K562 (cell line): ENCODE measurements around the gene IP6K2.

Experiments
- CREB3 ChIP-seq: fragments of 450-650 bp; conservative IDR thresholded peaks from 2 replicates; pipeline ENCODE4 v1.6.1; 2016; ENCODE audit warnings: missing genetic modification characterization, low read depth, mild to moderate bottlenecking, missing compliant biosample characterization, moderate library complexity
- CREB3L1 ChIP-seq: fragments of 450-650 bp; IDR thresholded peaks from 2 replicates; pipeline ENCODE4 v1.6.1; 2014; ENCODE audit warnings: low read depth, mild to moderate bottlenecking, moderate library complexity, borderline replicate concordance
- CTCF ChIP-seq, 3 experiments: IDR thresholded peaks in 2 of 3; conservative IDR thresholded peaks in 1 of 3; 2 replicates each; pipeline ENCODE4 v1.5.1; 2011 to 2012; ENCODE audit warnings: low read length in 3 of 3, mild to moderate bottlenecking in 3 of 3, control low read depth in 2 of 3, improper control_type of control experiment in 1 of 3, inconsistent platforms in 1 of 3, low read depth in 1 of 3, mixed read lengths in 1 of 3, moderate library complexity in 1 of 3; ENCODE audit not compliant: insufficient read depth in 2 of 3
- EHMT2 ChIP-seq: fragments of 450-650 bp; IDR thresholded peaks from 2 replicates; pipeline ENCODE4 v1.6.1; 2018; ENCODE audit warnings: antibody characterized with exemption
- GTF3C2 ChIP-seq: IDR thresholded peaks from 3 replicates; pipeline ENCODE4 v1.6.1; 2011; ENCODE audit warnings: borderline replicate concordance, mild to moderate bottlenecking, moderate library complexity; ENCODE audit not compliant: insufficient read length; ENCODE audit errors: extremely low read depth
- JUNB ChIP-seq: fragments of 450-650 bp; formaldehyde crosslinking; conservative IDR thresholded peaks from 2 replicates; pipeline ENCODE4 v1.4.0; 2020; ENCODE audit warnings: mild to moderate bottlenecking
- MAFK ChIP-seq: IDR thresholded peaks from 2 replicates; pipeline ENCODE4 v1.6.1; 2011; ENCODE audit warnings: low read length, improper control_type of control experiment
- ZNF197 ChIP-seq: fragments of 200-800 bp; sonication (Bioruptor generic); IDR thresholded peaks from 2 replicates; pipeline ENCODE4 v1.6.1; 2016; ENCODE audit warnings: low read depth, missing genetic modification characterization, missing compliant biosample characterization

- TF ChIP-seq CREB3 (no peak), EHMT2 (no peak), JUNB (CRISPR knock-in tag) (no peak), MAFK (no peak), CTCF (IDR thresholded peaks at IDR 0.05 in 2 of 3, conservative IDR thresholded peaks at IDR 0.05 in 1 of 3; ENCODE audit: insufficient read depth in 2 of 3, low read depth in 1 of 3, low read length in 3 of 3) (no peak), GTF3C2 (no peak), ZNF197 (CRISPR knock-in tag) (no peak), CREB3L1 (no peak)
Measured at GRCh38 chr3:48692551-48692950, 24.5 kb downstream of the IP6K2 start.
